Measurements from ENCODE around the gene SHKBP1. TPM values are rescaled to one million over a fixed set of nuclear protein-coding genes. Genes with fewer than 3 reads are reported as not detected.
"Not testable (repeated sequence)": the region's sequence is repeated elsewhere in the genome, so short reads cannot be mapped to it uniquely, and the experiment has no call there.

The SHKBP1 gene
- total RNA-seq, 1 experiment from 2014 or later = 30.9 TPM

DNA sequence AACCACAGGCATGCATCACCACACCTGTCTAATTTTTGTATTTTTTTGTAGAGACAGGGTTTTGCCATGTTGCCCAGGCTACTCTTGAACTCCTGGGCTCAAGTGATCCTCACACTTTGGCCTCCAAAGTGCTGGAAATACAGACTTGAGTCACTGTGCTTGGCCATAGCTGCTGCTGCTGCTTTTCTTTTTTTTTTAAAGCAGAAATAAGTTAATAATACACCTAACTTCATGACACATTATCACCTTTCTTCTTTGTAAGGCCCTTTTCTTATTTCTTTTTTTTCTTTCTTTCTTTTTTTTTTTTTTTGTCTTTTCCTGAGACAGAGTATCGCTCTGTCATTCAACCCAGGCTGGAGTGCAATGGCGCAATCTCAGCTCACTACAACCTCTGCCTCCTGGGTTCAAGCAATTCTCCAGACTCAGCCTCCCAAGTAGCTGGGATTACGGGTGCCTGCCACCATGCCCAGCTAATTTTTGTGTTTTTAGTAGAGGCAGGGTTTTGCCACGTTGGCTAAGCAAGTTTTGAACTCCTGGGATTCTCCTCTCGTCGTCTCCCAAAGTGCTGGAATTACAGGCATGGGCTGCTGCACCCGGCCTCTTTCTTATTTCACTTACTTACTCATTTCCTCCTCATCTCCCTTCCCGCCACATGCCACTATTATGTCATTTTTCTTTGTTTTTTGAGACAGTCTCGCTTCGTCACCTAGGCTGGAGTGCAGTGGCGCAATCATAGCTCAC lies 8.7 kb downstream of the SHKBP1 start:
- DNase-seq (ENCODE audit: low spot score) = peak; percentile 60

DNA sequence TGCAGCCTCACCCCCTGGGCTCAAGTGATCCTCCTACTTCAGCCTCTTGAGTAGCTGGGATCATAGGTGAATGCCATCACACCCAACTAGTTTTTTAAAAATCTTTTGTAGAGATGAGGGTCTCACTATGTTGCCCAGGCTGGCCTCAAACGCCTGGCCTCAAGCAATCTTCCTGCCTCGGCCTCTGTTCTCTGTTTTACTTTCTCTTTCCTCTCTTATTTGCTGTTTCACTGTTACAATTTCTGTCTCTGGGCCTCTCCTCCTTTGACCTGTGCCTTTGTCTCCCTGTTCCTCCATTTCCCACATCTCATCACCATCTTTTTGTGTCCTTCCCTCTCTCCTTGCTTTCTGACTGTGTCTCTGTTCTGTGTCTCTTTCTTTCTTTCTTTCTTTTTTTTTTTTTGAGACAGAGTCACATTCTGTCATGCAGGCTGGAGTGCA lies 9.3 kb downstream of the SHKBP1 start:
- no peak for DNase-seq (ENCODE audit: low spot score)

DNA sequence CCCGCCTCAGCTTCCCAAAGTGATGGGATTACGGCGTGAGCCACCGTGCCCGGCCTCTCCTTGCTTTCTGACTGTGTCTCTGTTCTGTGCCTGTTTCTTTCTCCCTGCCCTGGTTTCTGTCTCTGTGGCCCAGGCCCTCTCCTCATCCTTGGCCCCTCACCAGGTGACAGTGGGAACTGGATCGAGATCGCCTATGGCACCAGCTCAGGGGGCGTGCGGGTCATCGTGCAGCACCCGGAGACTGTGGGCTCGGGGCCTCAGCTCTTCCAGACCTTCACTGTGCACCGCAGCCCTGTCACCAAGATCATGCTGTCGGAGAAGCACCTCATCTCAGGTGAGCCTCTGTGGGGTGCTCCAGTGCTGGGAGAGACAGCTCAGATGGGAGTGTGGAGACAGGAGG lies 9.9 kb downstream of the SHKBP1 start:
- DNase-seq (ENCODE audit: low spot score) = no peak

DNA sequence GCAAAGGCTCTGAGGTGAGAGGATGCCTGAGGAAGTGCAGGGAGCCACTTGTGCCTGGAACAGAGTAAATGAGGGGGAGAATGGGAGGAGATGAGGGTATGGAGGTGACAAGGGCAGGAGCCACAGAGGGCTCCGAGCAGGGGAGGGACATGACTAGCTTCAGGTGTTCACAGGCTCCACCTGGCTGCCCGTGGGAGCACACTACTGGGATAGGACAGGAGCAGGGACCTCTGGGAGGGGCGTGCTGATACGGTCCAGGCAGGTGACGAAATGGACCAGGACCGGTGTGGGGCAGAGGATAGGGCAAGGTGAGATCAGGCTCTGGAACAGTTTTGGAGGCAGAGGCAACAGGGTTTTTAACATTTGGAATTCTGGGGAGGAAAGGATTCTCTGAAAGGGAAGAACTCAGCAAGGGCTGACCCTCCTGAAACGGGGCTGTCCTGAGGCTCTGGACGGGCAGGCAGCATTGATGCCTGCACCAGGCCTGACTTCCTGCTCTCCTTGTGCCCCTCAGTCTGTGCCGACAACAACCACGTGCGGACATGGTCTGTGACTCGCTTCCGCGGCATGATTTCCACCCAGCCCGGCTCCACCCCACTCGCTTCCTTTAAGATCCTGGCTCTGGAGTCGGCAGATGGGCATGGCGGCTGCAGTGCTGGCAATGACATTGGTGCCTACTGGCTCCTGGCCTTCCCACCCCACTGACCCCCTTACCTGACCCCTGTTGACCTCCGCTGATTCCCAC lies 11.6 kb downstream of the SHKBP1 start:
- DNase-seq (ENCODE audit: low spot score) = no peak

DNA sequence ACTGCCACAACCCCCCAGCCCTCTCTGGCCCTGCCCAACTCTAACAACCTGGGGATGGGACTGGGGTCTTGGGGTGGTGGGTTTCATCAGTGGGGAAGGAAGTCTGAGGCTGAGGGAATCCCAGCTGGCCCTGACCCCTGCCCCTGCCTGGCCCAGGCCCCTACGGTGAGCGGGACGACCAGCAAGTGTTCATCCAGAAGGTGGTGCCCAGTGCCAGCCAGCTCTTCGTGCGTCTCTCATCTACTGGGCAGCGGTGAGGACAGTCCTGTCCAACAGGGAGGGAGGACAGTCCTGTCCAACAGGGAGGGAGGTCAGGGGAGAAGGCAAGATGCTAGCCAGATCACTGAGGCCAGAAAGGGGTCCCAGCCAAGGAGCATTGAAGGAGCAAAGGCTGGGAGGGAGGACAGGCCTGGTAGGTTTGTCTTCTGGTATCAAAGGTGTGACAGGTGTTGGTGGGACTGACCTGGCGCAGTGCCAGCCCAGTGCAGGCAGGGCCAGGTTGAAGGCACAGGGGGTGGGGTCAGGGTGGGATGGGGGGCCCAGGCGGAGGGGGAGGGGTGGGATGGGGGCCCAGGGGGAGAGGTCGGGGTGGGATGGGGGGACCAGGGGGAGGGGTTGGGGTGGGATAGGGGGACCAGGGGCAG lies 12.4 kb downstream of the SHKBP1 start:
- no peak for DNase-seq (ENCODE audit: low spot score)

DNA sequence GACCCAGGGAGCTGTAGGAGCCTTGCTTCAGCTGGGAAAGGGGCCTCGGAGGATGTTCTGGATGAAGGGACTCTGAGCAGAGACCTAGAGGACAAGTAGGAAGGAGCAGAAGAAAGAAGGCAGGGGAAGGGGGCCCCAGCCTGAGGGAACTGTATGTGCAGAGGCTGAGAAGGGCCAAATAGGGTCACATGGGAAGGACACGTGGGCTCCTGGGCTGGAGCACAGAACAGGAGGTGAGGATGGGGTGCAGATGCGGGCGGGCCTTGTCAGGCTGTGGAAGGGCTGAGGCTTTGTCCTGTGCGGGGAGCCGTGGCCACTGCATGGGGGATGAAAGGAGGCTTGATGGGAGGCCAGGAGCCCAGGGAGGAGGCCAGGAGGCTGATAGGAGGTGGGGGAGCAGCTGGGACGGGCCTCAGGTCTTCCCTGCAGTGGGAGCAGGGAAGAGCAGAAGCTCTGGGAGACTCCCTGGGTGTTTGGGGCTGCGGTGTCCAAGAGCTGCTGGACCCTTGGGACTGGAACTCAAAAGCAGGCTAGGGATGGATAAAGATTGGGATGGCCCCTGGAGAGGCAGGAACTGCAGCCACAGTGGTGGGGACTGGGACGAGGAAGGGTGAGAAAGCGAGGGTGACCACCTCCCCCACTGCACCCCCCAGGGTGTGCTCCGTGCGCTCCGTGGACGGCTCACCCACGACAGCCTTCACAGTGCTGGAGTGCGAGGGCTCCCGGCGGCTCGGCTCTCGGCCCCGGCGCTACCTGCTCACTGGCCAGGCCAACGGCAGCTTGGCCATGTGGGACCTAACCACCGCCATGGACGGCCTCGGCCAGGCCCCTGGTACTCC lies 13.1 kb downstream of the SHKBP1 start:
- DNase-seq (ENCODE audit: low spot score) = no peak

DNA sequence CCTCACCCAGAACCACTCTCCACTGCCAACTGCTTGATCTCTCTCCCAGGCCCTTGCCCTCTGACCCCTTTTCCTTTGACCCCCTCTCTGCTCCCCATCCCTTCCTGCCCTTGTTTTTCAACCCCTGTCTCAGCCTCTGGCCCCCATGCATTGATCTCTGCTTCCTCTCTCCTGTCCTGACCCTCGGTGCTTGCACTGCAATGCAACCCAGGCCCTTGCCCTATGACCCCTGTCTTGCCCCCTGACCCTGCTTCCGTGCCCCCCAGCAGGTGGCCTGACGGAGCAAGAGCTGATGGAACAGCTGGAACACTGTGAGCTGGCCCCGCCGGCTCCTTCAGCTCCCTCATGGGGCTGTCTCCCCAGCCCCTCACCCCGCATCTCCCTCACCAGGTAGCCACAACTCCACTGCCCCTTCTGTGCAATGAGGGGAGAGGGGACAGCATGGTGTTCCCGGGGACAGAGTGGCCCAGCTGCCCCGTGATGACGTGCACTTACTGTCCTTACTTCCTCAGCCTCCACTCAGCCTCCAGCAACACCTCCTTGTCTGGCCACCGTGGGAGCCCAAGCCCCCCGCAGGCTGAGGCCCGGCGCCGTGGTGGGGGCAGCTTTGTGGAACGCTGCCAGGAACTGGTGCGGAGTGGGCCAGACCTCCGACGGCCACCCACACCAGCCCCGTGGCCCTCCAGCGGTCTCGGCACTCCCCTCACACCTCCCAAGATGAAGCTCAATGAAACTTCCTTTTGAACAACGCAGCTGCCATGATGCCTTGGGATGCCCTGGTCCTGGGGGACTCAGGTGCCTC lies 14.0 kb downstream of the SHKBP1 start:
- DNase-seq (ENCODE audit: low spot score) = no peak

DNA sequence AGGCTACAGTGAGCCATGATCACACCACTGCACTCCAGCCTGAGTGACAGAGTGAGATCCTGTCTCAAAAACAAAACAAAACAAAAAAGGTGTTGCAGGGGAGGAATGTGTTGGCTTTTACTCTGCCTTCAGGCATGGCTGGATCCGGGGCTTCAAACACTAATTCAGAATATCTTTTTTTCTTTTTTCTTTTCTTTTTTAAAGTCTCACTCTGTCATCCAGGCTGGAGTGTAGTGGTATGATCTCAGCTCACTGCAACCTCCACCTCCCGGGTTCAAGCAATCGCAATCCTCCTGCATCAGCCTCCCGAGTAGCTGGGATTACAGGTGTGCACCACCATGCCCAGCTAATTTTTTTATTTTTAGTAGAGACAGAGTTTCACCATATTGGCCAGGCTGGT lies 15.1 kb downstream of the SHKBP1 start:
- not testable (repeated sequence) for DNase-seq (ENCODE audit: low spot score)

DNA sequence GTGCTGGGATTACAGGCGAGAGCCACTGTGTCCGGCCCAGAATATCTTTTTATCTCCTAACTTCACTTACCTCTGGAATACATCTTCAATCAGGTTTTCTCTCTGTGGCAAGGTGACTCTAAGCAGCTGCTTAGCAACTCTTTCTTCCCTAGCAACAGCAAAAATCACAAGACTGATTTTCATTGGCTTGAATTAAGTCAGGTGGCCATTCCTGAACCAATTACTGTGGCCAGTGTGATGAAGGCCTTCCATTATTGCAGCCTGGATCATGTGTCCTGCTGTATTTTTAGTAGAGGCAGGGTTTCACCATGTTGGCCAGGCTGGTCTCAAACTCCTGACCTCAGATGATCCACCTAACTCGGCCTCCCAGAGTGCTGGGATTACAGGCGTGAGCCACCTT lies 15.5 kb downstream of the SHKBP1 start:
- peak; percentile 68 for DNase-seq (ENCODE audit: low spot score)

DNA sequence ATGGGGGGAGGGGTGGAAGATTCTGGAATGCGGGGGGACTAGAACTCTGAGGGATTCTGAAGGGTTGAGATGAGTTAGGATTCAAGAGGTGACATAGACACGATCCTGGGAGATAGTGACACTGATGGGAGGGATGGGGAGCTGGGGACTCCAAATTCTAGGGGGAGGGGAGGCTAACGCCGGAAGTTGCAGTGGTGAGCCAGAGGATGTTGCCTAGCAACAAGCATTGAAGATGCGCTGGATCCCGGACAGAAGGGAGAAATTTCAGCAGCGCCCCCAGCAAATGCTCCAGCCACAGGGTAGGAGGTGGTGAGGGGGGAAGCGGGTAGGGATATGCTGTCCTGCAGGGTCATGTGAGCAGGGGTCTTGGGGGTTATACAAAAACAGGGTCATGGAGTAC lies 17.6 kb downstream of the SHKBP1 start:
- DNase-seq (ENCODE audit: low spot score) = no peak

DNA sequence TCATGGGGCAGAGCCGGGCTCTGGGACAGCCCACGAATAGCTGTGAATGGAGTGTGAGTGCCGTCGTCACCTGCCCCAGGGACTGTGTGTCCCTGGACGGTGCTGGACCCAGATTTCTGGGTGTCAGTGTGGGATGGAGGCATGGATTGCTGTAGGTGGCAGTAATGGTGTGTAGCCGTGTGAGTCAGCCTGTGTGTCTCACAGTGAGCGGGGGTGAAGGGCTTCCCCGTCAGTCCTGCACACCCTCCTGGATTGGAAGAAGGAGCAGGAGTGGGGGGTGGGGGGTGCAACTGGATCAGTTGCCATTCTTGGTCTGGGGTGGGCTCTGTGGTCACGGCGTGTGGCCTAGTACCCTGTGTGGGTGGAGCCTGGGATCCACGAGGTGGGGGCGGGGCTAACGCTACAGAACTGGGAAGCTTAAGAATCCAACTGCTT lies 18.0 kb downstream of the SHKBP1 start:
- no peak for DNase-seq (ENCODE audit: low spot score)

DNA sequence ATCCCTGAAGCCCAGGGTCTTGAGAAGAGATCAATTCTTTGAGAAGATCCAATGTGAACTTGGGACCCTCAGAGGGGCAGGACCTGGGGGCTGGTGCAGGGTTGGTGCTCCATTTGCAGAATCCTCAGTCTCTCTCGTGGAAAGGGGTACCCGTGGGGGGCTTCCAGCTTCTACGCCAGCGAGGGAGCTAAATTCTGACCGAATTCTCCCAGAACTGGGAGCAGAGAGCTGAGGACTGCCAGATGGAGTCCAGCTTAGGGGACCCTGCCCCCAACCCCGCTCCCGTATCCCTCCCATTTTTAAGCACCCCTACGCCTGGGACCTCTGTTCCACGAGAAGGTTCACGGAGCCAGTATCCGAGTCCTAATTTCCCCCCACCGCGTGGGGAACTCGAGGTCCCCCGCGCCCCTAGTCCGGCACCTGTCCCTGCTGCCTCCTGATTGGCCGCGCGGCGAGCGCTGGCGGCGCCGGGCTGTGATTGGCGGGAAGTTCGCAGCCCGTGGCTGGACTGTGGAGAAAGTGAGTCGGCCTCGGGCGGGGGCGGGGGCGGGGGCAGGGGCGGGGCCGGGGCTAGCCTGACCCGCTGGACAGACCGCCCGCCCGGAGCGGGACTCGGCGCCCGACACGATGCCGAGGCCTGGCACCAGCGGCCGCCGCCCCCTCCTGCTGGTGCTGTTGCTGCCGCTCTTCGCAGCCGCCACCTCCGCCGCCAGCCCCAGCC lies 20.1 kb downstream of the SHKBP1 start:
- no peak for DNase-seq (ENCODE audit: low spot score)

DNA sequence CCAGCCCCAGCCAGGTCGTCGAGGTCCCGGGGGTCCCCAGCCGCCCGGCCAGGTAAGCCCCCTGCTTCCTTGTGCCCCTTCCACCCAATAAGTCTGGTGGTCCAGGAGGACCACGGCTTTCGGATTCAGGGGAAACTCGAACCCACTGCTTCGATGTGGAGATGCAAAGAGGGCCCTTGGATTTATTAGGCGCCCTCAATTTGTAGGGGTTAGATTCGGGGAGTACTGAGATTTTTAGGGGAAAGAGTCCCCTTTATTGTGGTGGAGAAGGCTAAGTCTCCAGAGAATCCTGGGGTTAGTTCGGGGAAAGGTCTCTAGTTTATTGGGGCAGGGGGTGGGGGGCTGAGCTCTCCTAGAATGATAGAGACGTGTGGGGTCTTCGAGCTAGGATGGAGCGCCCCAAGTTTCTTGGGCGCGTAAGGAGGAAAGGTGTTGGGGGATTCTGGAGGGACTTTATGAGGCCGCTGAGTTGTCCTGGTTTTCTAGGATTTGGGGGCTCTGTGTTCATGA lies 20.7 kb downstream of the SHKBP1 start:
- no peak for DNase-seq (ENCODE audit: low spot score)

DNA sequence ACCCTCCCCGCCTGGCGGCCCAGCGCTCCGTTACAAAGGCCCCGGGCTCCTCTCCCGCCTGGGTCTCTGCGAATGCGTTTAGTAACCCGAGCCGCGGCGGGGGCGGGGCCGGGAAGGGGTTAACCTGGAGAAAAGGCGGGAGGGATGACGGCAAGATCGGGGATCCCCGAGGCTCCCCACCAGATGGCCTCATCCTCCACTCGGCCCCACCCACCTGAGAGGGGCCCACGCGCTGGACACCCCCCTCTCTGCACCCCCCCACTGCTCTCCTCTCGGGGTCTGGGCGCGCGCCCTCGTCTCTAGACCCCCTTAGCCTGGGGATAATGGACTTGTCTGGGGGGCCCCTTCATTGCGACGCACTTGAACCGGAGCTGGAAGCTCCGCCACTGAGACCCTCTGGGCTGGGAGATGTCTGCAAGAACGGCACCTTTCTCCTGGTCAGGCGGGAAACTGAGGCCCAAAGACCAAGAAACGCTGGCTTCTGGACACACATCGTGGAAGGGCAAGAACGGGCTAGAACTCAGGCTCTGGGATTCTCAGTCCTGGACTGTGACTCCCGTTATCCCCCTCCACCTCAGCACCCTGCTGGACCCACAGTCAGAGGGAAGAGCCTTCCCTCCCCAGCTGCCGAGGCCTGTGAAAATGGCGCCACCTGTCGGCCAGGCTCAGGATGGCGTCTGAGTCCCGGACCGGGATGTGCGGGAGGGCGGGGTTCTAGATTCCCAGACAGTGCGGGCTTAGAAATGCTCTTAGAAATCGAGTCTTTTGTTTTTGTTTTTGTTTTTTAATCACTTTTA lies 21.6 kb downstream of the SHKBP1 start:
- peak; percentile 83 for DNase-seq (ENCODE audit: low spot score)

DNA sequence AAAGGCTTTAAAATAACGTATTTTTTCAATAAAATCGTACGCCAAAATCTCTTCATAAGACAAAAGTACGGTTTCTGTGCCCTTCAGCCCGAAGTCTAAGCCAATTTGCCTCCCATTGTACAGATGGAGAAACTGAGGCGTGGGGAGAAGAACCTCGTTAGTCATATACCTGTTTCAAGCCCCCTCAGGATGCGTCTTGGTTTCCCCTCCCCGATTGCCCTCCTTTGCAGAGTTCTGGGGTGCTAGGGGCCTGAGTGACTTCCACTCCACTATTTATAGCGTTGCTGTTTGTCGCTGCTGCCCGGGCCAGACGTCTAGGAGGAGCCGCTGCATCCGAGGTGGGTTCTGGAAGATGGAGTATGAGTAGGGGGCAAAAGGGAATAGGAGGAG lies 22.2 kb downstream of the SHKBP1 start:
- DNase-seq (ENCODE audit: low spot score) = no peak

DNA sequence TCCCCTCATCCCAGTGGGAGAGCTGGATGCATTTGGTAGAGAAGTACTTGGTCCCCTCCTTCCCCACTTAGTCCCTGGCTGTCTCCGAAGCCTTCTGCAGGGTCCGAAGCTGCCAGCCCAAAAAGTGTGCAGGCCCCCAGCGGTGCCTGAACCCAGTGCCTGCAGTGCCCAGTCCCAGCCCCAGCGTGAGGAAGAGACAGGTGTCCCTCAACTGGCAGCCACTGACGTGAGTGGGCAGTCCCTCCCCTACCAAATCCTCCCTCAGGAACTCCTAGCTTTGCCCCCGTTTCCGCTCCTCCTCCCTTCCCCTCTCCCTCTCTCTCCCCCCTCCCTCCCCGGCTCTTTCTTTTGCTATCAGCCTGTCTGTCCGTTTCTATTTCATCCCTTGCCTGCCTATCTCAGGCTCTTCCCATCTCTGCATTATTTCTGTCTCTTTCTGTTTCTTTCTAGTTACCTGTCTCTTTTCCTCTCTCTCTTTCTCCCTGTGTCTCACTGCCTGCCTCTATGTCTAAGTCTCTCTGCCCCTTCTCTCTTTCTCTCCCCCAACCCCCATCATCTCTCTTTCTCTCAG lies 22.7 kb downstream of the SHKBP1 start:
- DNase-seq (ENCODE audit: low spot score) = no peak

DNA sequence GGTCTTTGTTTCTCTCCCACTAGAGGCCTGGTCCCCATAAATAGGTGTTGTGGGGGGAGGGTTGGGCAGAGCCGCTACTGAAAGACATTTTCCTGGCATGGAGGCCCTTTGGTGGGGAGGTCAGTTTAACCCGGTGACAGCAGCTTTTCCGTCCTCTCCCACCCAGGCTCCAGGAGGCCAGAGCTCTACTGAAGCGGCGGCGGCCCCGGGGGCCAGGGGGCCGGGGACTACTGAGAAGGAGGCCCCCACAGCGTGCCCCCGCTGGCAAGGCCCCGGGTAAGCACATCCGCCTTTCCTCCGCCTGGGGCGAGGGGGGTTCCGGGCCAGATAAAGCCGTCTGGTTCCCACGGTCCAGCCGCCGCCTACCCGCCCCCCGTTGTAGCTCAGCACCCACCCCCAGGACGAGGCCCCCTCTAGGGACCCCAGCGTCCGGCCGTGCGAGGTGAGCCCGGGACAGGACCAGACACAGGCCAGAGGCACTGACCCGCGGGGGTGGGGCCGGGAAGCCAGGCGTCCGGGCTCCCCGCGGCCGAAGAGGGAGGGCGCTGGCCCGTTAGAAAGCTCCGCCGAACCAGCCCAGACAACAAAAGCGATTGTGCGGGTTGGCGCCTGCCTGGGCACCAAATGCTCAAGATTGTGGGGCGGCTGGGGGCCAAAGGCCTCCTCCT lies 23.4 kb downstream of the SHKBP1 start:
- no peak for DNase-seq (ENCODE audit: low spot score)

DNA sequence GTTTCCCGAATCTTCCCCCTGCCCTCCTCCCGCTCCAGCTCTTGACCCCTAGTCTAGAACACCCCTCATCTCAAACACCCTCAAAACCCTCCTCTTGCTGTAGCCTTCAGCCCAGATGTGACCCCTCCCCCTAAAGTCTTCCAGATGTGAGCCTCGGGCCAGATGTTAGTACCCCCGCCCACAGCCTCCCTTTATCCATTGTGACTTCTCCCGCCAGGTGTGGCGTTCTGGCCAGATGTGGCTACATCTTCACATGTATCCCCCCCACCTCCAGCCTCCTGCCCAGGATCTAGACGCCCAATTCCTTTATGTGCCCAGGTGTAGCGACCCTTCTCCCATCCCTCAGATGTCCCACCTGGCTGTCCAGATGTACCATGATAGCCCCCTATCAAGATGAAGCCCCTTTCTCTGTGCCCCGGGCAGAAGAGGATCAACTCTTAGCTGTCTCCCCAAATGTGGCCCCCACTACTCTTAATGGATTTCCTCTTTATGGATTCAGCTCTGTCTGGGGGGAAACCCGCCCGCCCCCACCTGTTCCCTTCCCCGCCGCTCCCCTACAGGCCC lies 24.0 kb downstream of the SHKBP1 start:
- DNase-seq (ENCODE audit: low spot score) = no peak
